ENCODE results near the gene FARP2.

FARP2 gene

DNA sequence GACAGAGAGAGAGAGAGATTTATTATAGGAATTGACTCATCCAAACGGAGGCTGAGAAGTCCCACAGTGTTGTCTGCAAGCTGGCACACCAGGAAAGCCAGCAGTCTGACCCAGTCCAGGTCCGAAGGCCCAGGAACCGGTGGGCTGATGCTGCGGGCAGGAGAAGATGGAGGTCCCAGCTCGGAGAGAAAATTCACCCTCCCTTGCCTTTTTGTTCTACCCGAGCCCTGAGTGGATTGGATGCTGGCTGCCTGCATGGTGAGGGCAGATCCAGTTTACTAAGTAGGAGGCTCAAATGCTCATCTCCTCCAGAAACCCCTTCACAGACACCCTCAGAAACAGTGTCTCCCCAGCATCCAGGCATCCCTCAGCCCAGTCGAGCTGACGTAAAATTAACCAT lies 174.5 kb downstream of the FARP2 start:
- in situ Hi-C loops (cut with MboI; ENCODE audit: low sequenced_read_pairs, unreplicated experiment), result no loop called here
- DNase-seq (ENCODE audit: low spot score), result no peak
- TF ChIP-seq, protein P1, sequence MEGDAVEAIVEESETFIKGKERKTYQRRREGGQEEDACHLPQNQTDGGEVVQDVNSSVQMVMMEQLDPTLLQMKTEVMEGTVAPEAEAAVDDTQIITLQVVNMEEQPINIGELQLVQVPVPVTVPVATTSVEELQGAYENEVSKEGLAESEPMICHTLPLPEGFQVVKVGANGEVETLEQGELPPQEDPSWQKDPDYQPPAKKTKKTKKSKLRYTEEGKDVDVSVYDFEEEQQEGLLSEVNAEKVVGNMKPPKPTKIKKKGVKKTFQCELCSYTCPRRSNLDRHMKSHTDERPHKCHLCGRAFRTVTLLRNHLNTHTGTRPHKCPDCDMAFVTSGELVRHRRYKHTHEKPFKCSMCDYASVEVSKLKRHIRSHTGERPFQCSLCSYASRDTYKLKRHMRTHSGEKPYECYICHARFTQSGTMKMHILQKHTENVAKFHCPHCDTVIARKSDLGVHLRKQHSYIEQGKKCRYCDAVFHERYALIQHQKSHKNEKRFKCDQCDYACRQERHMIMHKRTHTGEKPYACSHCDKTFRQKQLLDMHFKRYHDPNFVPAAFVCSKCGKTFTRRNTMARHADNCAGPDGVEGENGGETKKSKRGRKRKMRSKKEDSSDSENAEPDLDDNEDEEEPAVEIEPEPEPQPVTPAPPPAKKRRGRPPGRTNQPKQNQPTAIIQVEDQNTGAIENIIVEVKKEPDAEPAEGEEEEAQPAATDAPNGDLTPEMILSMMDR (IDR thresholded peaks at IDR 0.05; ENCODE audit: borderline replicate concordance, control extremely low read depth, extremely low read depth, insufficient read depth, missing control alignments), result no peak

DNA sequence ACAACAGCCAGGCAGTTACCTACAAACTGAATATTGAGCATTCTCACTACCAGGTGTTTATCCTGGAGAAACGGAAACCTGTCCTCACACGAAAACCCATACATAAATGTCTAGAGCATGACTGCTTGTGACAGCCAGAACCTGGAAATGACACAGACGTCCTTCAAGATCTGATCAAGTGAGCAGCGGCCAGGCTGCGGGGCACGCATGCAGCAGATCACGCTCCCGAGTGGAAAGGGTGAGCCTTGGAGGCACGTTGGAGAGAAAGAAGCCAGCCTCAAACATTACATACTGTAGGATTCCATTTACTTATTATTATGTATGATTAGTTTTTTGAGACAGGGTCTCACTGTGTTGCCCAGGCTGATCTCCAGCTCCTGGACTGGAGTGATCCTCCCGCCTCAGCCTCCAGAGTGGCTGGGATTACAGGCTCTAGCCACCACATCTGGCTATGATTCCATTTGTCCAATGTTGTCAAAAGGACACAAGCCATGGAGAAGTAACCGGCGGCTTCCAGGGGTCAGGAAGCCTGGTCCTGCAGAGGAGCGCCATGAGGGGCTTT lies 175.2 kb downstream of the FARP2 start:
- in situ Hi-C loops (cut with MboI; ENCODE audit: low sequenced_read_pairs, unreplicated experiment), result no loop called here
- DNase-seq (ENCODE audit: low spot score), result no peak
- TF ChIP-seq, protein P1 (IDR thresholded peaks at IDR 0.05; ENCODE audit: borderline replicate concordance, control extremely low read depth, extremely low read depth, insufficient read depth, missing control alignments), result no peak

DNA sequence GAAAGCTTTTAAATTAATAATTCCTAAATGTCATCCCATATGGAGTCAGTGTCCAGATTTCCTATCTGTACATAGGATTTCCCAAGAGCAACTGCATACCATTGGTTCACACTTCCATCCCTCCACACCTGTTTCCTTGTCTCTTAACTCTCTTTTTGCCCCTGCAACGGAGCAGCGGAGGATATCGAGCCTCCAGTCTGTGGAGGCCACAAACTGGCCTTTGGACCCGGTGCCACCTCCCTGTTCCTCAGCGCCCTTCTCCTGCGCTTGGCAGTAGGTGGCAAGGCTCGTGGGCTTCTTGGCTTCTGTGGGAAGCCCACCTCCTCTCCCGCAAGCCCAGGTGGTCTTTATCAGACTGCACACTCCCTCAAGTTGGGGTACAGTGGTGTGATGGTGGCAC lies 176.1 kb downstream of the FARP2 start:
- TF ChIP-seq, protein P1 (IDR thresholded peaks at IDR 0.05; ENCODE audit: borderline replicate concordance, control extremely low read depth, extremely low read depth, insufficient read depth, missing control alignments), result no peak
- no peak for DNase-seq (ENCODE audit: low spot score)
- in situ Hi-C loops (cut with MboI; ENCODE audit: low sequenced_read_pairs, unreplicated experiment), result no loop called here

DNA sequence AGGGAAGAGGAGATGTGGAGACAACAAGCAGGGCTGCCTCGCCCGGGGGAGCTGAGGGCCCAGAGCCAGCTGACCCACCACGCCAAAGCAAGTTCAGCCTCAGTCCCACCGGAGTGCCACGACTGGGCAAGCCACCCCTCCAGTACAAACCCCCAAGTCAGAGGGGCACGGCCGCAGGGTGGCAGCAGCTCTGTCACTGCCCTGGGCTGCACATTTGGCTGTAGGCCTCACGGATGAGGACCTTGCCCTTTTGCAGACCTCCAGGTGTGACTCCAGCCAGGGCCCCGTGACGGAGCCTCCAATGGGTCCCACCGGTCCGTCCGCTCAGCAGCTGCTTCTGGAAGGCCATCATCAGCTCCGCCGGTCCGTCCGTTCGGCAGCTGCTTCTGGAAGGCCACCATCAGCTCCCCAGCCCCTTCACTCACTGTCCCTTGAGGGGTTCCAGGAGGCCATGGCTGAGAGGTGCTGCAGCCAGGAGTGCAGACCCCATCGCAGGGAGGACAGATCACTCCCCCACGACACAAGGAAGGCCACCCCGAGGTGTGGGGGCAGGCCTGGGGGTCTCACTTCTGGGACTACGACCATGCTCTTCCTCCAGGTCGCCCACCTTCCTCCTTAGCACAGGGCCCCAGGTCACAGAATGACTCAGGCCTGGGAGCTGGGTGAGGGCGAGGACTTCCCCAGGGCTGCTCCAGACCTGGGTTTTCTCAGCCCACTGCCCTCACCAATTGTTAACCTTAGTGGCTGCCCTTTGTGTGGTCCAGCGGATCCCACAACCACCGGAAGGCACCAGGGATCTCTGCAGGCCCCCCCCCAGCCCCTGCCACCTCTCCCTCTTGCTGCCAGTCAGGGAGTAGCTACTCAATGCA lies 176.9 kb downstream of the FARP2 start:
- TF ChIP-seq, protein P1 (IDR thresholded peaks at IDR 0.05; ENCODE audit: borderline replicate concordance, control extremely low read depth, extremely low read depth, insufficient read depth, missing control alignments), result no peak
- in situ Hi-C loops (cut with MboI; ENCODE audit: low sequenced_read_pairs, unreplicated experiment), result no loop called here
- no peak for DNase-seq (ENCODE audit: low spot score)

DNA sequence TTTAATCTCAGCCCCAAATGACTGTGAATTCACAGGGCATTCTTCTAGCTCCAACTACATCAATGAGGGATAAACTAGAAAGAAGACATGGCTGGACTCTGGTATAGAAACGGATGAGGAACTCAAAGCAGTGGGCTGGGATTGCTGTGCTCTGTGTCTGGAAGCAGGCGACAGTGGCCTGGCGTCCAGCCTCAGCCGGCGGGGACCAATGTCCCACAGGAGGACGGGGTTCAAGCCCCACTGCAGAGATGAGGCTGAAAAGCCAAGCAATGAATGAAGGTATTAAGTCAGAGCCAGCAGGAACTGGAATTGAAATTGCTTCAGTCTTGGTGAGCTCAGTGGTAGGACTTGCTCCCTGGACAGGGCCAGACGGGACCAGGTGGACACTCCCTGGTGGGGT lies 178.2 kb downstream of the FARP2 start:
- in situ Hi-C loops (cut with MboI; ENCODE audit: low sequenced_read_pairs, unreplicated experiment), result no loop called here
- TF ChIP-seq, protein P1 (IDR thresholded peaks at IDR 0.05; ENCODE audit: borderline replicate concordance, control extremely low read depth, extremely low read depth, insufficient read depth, missing control alignments), result no peak
- no peak for DNase-seq (ENCODE audit: low spot score)

DNA sequence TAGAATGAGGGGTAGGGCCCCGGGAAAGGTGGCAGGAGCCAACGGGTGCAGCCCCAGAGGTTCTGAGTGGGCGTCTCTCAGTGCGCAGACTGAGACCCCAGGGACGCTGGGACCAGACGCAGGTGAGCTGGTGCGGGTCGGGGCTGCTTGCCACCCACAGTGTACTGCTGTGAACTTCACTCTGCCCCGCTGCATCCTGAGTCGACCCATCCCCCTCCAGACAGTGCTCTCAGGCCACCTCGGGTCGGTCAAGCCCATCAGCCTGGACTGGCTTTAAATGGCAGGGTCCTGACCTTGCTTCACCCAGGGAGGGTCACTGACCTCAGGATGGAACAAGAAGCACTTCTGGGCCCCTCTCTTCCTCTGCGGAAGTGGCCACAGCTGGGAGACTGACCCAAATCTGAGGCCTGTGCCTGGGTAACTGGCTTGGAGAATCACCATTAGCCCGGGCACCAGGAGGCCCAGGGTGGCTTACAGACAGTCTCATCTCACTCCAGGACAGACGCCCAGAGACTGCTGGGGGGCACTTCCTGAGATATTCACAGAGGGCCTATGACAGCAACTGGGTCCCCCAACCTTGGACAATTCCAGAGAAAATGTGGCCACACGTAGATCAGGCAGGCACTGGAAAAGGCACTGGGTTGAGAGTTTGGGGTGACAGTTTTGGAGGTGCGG lies 178.8 kb downstream of the FARP2 start:
- TF ChIP-seq, protein P1 (IDR thresholded peaks at IDR 0.05; ENCODE audit: borderline replicate concordance, control extremely low read depth, extremely low read depth, insufficient read depth, missing control alignments), result no peak
- no peak for DNase-seq (ENCODE audit: low spot score)
- in situ Hi-C loops (cut with MboI; ENCODE audit: low sequenced_read_pairs, unreplicated experiment), result no loop called here
